HUES6 (cell line): ENCODE results near the gene LGR4.

Source experiments
- H3K27ac ChIP-seq: 2 replicates; pipeline ENCODE4 v1.7.0; 2013; ENCODE audit warnings: low read depth, mild to moderate bottlenecking, low read length, inconsistent platforms
- H3K27me3 ChIP-seq: 2 replicates; pipeline ENCODE4 v1.6.1; 2013; ENCODE audit warnings: low read length; ENCODE audit not compliant: control insufficient read depth, insufficient read depth
- H3K36me3 ChIP-seq: 2 replicates; pipeline ENCODE4 v1.6.1; 2013; ENCODE audit warnings: low read length; ENCODE audit not compliant: control insufficient read depth, insufficient read depth
- H3K4me1 ChIP-seq: 2 replicates; pipeline ENCODE4 v1.6.1; 2013; ENCODE audit warnings: low read length; ENCODE audit not compliant: control insufficient read depth, insufficient read depth
- H3K4me3 ChIP-seq: 2 replicates; pipeline ENCODE4 v1.5.1; 2013; ENCODE audit warnings: low read depth, low read length
- H3K9ac ChIP-seq: one replicate; pipeline ENCODE4 v1.6.1; 2013; ENCODE audit warnings: mild to moderate bottlenecking, low read length
- H3K9me3 ChIP-seq: 2 replicates; pipeline ENCODE4 v1.6.1; 2013; ENCODE audit warnings: low read depth, low read length; ENCODE audit not compliant: control insufficient read depth, insufficient read depth

Gene LGR4

DNA sequence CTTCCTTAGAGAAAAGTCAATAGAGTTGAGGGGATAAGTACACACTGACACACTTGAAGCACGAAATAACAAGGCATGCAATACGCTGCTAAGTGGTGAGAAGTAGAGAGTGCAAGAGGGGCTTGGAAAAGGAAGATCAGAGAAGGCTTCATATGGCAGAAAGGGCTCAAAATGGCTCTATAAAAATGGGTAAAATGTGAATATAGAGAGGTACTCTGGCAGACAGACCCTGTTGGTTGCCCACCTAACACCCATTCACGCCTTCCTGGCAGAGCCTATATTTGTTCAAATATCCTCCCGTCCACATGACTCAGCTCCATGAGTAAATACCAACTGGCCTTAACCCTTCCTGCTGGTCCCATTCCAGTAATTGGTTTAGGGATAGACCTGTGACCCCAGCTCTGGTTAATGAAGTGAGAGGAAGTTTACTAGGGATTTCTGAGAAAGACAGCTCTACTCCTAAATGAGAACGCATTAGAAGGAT lies 70.7 kb downstream of the LGR4 start:
- Histone ChIP-seq H3K27ac (no peak overlapping the region), H3K9me3 (no peaks in the 10 kb centered on the region), H3K4me1 (peaks cover 13% of the 10 kb centered on the region; the same call in 1 of the 2 replicates)

DNA sequence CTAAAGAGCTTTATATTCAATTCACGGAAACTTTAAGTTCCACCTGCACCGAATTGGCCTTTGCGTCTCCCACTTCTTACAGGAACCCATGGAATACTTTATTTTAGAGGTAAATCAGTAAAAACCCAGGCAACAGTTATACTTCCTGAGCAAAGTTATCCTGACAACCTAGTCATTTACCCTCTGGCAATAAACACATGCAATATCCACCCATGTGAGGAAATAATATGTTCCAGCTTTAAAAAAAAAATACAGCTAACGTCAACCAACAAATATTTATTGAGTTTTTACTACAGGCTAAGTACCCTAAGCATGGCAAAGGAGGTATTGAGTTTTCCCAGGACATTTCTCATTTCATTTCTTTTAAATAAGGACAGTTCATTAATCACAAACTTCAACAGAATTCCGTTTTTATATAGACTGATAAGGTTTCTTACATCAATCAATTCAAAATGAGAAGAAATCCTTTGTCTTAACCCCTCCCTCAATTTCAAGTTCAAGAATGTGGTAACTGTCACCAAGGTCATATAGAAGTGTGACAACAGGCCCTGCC lies 71.2 kb downstream of the LGR4 start:
- Histone ChIP-seq H3K27me3 (no peaks in the 10 kb centered on the region), H3K9ac (no peak overlapping the region), H3K36me3 (0 out of 2 replicates have a peak, but pooled peaks cover 2% of the 10 kb centered on the region), H3K4me1 (peaks cover 14% of the 10 kb centered on the region; the same call in 1 of the 2 replicates), H3K9me3 (no peaks in the 10 kb centered on the region), H3K4me3 (no peak overlapping the region), H3K27ac (no peak overlapping the region)

More for the DNA sequence above, 70.7 kb downstream of the LGR4 start:
- no peak overlapping the region for H3K9ac ChIP-seq
- H3K36me3 ChIP-seq = 0 out of 2 replicates have a peak, but pooled peaks cover 2% of the 10 kb centered on the region
- H3K4me3 ChIP-seq = no peak overlapping the region
- no peaks in the 10 kb centered on the region for H3K27me3 ChIP-seq

DNA sequence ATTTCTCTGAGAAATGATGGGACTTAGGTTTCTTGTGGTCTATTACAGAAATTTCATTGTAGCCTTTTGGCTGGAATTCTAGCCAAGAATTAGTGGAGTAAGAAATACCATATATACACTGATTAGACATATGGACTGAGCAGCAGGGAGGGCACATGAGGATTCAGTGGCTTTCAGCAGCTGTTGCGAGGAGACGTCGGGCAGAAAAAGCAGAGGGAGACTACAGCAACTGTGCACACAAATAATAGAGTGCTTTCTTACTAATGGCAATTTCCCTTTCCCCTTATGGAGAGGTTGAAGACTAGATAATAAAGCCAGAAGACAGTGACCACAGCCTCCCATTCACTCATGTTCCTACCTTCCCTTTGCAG lies 74.2 kb downstream of the LGR4 start:
- Histone ChIP-seq H3K36me3 (0 out of 2 replicates have a peak, but pooled peaks cover 2% of the 10 kb centered on the region), H3K27ac (no peak overlapping the region), H3K9ac (no peak overlapping the region), H3K4me3 (no peak overlapping the region), H3K4me1 (peaks cover 40% of the 10 kb centered on the region), H3K27me3 (no peaks in the 10 kb centered on the region), H3K9me3 (no peaks in the 10 kb centered on the region)

GRCh38 chr11:27397624-27398399 lies 74.8 kb downstream of the LGR4 start:
- 0 out of 2 replicates have a peak, but pooled peaks cover 2% of the 10 kb centered on the region for H3K36me3 ChIP-seq
- no peak overlapping the region for H3K9ac ChIP-seq
- no peak overlapping the region for H3K4me3 ChIP-seq
- H3K27ac ChIP-seq = no peak overlapping the region
- H3K9me3 ChIP-seq = no peaks in the 10 kb centered on the region
- no peaks in the 10 kb centered on the region for H3K27me3 ChIP-seq
- H3K4me1 ChIP-seq = peaks cover 44% of the 10 kb centered on the region

DNA sequence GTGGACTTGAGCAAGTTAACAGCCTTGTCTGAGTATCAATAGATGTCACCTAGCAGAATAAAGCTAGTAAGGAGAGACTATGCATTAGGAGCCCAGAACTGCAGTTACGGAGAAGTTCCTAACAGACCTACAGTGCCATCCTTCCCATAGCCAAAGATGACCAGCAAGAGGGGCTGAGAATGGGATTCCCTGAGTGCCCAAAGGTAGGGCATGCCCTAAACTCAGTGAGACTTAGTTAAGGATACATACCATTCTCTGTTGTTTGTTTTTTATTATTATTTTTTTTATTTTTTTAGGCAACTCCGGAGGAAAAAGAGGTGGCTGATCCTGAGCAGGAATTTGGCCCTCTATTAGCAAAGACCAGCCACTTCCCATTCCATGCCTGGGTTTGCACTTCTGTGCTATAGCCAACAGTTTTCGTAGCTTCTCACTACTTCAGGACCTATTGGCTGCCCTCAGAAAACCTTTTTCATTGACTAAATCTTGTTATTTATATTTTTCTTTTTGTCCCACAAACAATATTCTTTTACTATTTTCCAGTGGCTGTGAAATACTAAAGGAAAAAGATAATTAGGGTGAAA lies 76.2 kb downstream of the LGR4 start:
- Histone ChIP-seq H3K9ac (no peak overlapping the region), H3K4me1 (peaks cover 58% of the 10 kb centered on the region), H3K9me3 (no peaks in the 10 kb centered on the region), H3K36me3 (0 out of 2 replicates have a peak, but pooled peaks cover 4% of the 10 kb centered on the region), H3K27ac (no peak overlapping the region), H3K4me3 (no peak overlapping the region), H3K27me3 (no peaks in the 10 kb centered on the region)

DNA sequence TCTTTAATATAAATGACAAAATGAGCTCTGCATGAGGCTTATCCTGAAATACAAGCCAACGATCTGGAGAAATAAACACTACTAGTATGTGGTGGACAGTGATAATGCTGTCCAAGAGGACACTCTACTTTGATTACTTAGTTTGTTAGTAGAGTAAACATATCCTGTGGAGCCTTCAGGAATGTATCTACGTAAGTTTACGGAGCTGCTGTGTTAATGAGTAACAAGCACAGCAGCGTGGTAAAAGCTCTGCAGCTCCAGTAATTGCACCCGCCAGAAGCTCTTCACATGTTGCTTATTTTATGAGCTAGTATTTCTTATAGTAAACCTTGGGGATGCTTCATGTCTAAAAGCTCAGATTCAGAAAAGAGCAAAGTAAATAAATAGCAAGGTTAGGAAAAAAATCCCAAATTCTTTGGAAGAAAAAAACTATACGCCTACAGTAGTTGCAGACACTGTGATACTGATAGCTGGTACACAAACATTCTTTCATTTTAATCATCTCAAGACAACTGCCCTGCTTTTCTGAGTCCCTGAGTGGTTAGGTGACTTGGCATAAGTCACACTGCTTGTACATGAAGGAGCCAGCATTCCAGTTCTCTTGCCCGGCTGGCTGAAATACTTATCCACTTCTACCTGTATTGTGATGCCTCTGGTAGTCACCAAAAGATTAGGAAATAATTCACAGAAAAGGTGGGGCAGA lies 76.9 kb downstream of the LGR4 start:
- Histone ChIP-seq H3K4me1 (peaks cover 63% of the 10 kb centered on the region), H3K27ac (no peak overlapping the region), H3K9me3 (no peaks in the 10 kb centered on the region), H3K27me3 (no peaks in the 10 kb centered on the region), H3K4me3 (no peak overlapping the region), H3K36me3 (0 out of 2 replicates have a peak, but pooled peaks cover 4% of the 10 kb centered on the region), H3K9ac (no peak overlapping the region)

DNA sequence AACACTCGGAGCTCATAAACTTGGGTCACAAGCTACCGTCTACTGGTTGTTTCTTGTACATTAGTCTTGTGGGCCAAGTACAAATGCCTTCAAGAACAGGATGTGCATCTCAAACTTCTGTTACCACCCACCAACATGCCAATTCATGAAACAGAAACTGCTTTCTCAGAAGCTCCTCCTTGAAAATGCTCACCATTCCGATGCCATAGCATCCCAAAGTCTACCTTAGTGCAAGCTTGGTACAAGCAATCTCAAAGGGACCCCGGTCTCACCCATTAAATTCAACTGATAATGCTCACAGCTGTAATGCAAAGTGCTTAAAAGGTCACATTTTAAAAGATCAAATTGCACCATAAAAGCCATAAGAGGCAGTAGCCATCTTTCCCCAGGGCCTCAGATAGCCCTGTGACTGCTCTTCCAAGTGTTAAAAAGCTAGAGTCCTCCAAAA lies 77.8 kb downstream of the LGR4 start:
- Histone ChIP-seq H3K36me3 (0 out of 2 replicates have a peak, but pooled peaks cover 3% of the 10 kb centered on the region), H3K27me3 (no peaks in the 10 kb centered on the region), H3K27ac (no peak overlapping the region), H3K9me3 (no peaks in the 10 kb centered on the region), H3K4me1 (peaks cover 72% of the 10 kb centered on the region), H3K9ac (no peak overlapping the region), H3K4me3 (no peak overlapping the region)

GRCh38 chr11:27392278-27393114 lies 80.1 kb downstream of the LGR4 start:
- no peak overlapping the region for H3K9ac ChIP-seq
- no peaks in the 10 kb centered on the region for H3K9me3 ChIP-seq
- peaks cover 84% of the 10 kb centered on the region for H3K4me1 ChIP-seq
- no peak overlapping the region for H3K4me3 ChIP-seq
- no peaks in the 10 kb centered on the region for H3K27me3 ChIP-seq
- 0 out of 2 replicates have a peak overlapping the region, but pooled peaks have one; percentile 22 for H3K27ac ChIP-seq
- 0 out of 2 replicates have a peak, but pooled peaks cover 3% of the 10 kb centered on the region for H3K36me3 ChIP-seq

- Histone ChIP-seq H3K9me3 (no peaks in the 10 kb centered on the region), H3K4me1 (peaks cover 83% of the 10 kb centered on the region), H3K9ac (no peak overlapping the region), H3K36me3 (0 out of 2 replicates have a peak, but pooled peaks cover 3% of the 10 kb centered on the region), H3K27ac (no peak overlapping the region), H3K4me3 (no peak overlapping the region), H3K27me3 (no peaks in the 10 kb centered on the region)
Observed at GRCh38 chr11:27391331-27392015, 81.1 kb downstream of the LGR4 start.
